ENCODE measurements around the gene TMEM132D.

GRCh38 chr12:129496226-129496625, 407.6 kb downstream of the TMEM132D start:
- TF ChIP-seq, protein P1, sequence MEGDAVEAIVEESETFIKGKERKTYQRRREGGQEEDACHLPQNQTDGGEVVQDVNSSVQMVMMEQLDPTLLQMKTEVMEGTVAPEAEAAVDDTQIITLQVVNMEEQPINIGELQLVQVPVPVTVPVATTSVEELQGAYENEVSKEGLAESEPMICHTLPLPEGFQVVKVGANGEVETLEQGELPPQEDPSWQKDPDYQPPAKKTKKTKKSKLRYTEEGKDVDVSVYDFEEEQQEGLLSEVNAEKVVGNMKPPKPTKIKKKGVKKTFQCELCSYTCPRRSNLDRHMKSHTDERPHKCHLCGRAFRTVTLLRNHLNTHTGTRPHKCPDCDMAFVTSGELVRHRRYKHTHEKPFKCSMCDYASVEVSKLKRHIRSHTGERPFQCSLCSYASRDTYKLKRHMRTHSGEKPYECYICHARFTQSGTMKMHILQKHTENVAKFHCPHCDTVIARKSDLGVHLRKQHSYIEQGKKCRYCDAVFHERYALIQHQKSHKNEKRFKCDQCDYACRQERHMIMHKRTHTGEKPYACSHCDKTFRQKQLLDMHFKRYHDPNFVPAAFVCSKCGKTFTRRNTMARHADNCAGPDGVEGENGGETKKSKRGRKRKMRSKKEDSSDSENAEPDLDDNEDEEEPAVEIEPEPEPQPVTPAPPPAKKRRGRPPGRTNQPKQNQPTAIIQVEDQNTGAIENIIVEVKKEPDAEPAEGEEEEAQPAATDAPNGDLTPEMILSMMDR (IDR thresholded peaks at IDR 0.05), result no peak
- TF ChIP-seq EP300 (IDR thresholded peaks at IDR 0.05), result no peak
